Measurements from ENCODE around the gene ZNF888. TPM values are rescaled to one million over a fixed set of nuclear protein-coding genes. Genes with fewer than 3 reads are reported as not detected.
"Not testable (repeated sequence)": the region's sequence is repeated elsewhere in the genome, so short reads cannot be mapped to it uniquely, and the experiment has no call there.

Gene ZNF888
- total RNA-seq, 1 experiment from 2014 or later: 4.6 TPM

- peak within 1 kb of the TSS; percentile 54 for H3K4me3 ChIP-seq (ENCODE audit: low read depth, low read length, poor library complexity, severe bottlenecking)
- H3K36me3 ChIP-seq (ENCODE audit: insufficient read depth, low read length, poor library complexity, severe bottlenecking); POLR2A ChIA-PET (ENCODE audit: low non-redundant PET); H3K27ac ChIP-seq (ENCODE audit: low read depth, low read length, poor library complexity, severe bottlenecking); H3K9me3 ChIP-seq (ENCODE audit: low read depth, low read length, poor library complexity, severe bottlenecking); H3K4me1 ChIP-seq (ENCODE audit: insufficient read depth, low read length, poor library complexity, severe bottlenecking); CTCF ChIA-PET; intact Hi-C loops (cut with micrococcal nuclease; ENCODE audit: unreplicated experiment); BruUV-seq (replicated peaks); H3K27me3 ChIP-seq (replicated peaks; ENCODE audit: insufficient read depth, low read depth, low read length, poor library complexity): not testable (repeated sequence)
- DNase-seq (ENCODE audit: low spot score): peak; percentile 50
Observed at GRCh38 chr19:52857378-52858191, 65.6 kb downstream of the ZNF888 start, which contains the start of gene ZNF468. Gene ZNF468 (minus strand): TSS chr19:52857619. CDS start chr19:52854272, 3,347 bp downstream.

GRCh38 chr19:52856540-52857377, 66.5 kb downstream of the ZNF888 start:
- not testable (repeated sequence) for DNase-seq (ENCODE audit: low spot score)

More at GRCh38 chr19:52856540-52857377, 66.5 kb downstream of the ZNF888 start:
- H3K27me3 ChIP-seq (replicated peaks; ENCODE audit: insufficient read depth, low read depth, low read length, poor library complexity); H3K36me3 ChIP-seq (ENCODE audit: insufficient read depth, low read length, poor library complexity, severe bottlenecking); H3K4me1 ChIP-seq (ENCODE audit: insufficient read depth, low read length, poor library complexity, severe bottlenecking); CTCF ChIA-PET; intact Hi-C loops (cut with micrococcal nuclease; ENCODE audit: unreplicated experiment); H3K9me3 ChIP-seq (ENCODE audit: low read depth, low read length, poor library complexity, severe bottlenecking); POLR2A ChIA-PET (ENCODE audit: low non-redundant PET); H3K27ac ChIP-seq (ENCODE audit: low read depth, low read length, poor library complexity, severe bottlenecking): not testable (repeated sequence)
- TSS peak; percentile 60 for BruUV-seq (replicated peaks)
- H3K4me3 ChIP-seq (ENCODE audit: low read depth, low read length, poor library complexity, severe bottlenecking): peak overlapping the region; percentile 54

Other genes starting within 250 kb of the ZNF888 start
- gene ZNF611, start 188.4 kb downstream of the ZNF888 start, total RNA-seq (2021): 16.7 and 21.7 TPM in 2 replicates
- gene ZNF600, start 136.6 kb downstream of the ZNF888 start, total RNA-seq (2021): 1.5 and 1.8 TPM in 2 replicates
- 10.1 and 10.9 TPM in 2 replicates for gene ZNF28, start 101.8 kb downstream of the ZNF888 start, total RNA-seq (2021)
- gene ZNF468, start 65.8 kb downstream of the ZNF888 start, total RNA-seq (2021): 11.3 and 14.4 TPM in 2 replicates
- gene ZNF320, start 25.8 kb downstream of the ZNF888 start, total RNA-seq (2021): 9.2 and 12.2 TPM in 2 replicates
- 6.4 and 6.6 TPM in 2 replicates for gene ZNF816, start 39.5 kb upstream of the ZNF888 start, total RNA-seq (2021)
- not detected in 2 replicates for gene ERVV-1, start 90.5 kb upstream of the ZNF888 start, total RNA-seq (2021)
- gene ERVV-2, start 121.3 kb upstream of the ZNF888 start, total RNA-seq (2021): not detected in 2 replicates
- 17.4 and 19.3 TPM in 2 replicates for gene ZNF160, start 180.0 kb upstream of the ZNF888 start, total RNA-seq (2021)
- 1.7 TPM in 2 replicates for gene ZNF415, start 209.5 kb upstream of the ZNF888 start, total RNA-seq (2021)
- gene ZNF347, start 235.6 kb upstream of the ZNF888 start, total RNA-seq (2021): 1.8 and 4.6 TPM in 2 replicates

All from A673 (cell line).